Immature natural killer cell (primary cell): ENCODE measurements around the gene RBPMS2. TPM values are rescaled to one million over a fixed set of nuclear protein-coding genes. Genes with fewer than 3 reads are reported as not detected.

ENCODE experiments used
- DNase-seq, 3 donors: peaks; one replicate each; pipeline ENCODE4 v3.0.0; 2022; ENCODE audit warnings: mixed read lengths in 1 of 3
- H3K27ac Mint-ChIP-seq, 6 donors: one replicate each; pipeline ENCODE4 v1.8.0; 2020; ENCODE audit warnings: mixed read lengths in 6 of 6, mild to moderate bottlenecking in 5 of 6, inconsistent platforms in 4 of 6, moderate library complexity in 3 of 6
- H3K27me3 Mint-ChIP-seq, 3 donors: one replicate each; pipeline ENCODE4 v1.8.0; 2020 to 2021; ENCODE audit warnings: low read depth in 3 of 3, mild to moderate bottlenecking in 3 of 3, mixed read lengths in 3 of 3, moderate library complexity in 3 of 3, inconsistent platforms in 1 of 3
- H3K36me3 Mint-ChIP-seq, 3 donors: one replicate each; pipeline ENCODE4 v1.8.0; 2020; ENCODE audit warnings: mixed read lengths in 3 of 3, inconsistent platforms in 2 of 3, mild to moderate bottlenecking in 2 of 3
- H3K4me1 Mint-ChIP-seq, 2 donors: one replicate each; pipeline ENCODE4 v1.8.0; 2020; ENCODE audit warnings: inconsistent platforms in 2 of 2, mild to moderate bottlenecking in 2 of 2, mixed read lengths in 2 of 2, moderate library complexity in 1 of 2
- H3K4me3 Mint-ChIP-seq, 5 donors: one replicate each; pipeline ENCODE4 v1.8.0; 2020; ENCODE audit warnings: mild to moderate bottlenecking in 5 of 5, mixed read lengths in 5 of 5, inconsistent platforms in 3 of 5, moderate library complexity in 3 of 5
- H3K9me3 Mint-ChIP-seq, 6 donors: one replicate each; pipeline ENCODE4 v1.8.0; 2020; ENCODE audit warnings: mild to moderate bottlenecking in 6 of 6, mixed read lengths in 6 of 6, inconsistent platforms in 4 of 6, moderate library complexity in 3 of 6
- polyA plus RNA-seq, 3 donors: library from polyadenylated mRNA; unstranded; fragments of 300-500 nt; fragmentation: Illumina TruSeq; gene quantifications; one replicate each; pipeline ENCODE4 v1.2.3, GENCODE V29; 2021

Gene RBPMS2
- polyA plus RNA-seq, 3 donors from 2014 or later: 0.22 to 2.9 (median 1.2) TPM

DNA sequence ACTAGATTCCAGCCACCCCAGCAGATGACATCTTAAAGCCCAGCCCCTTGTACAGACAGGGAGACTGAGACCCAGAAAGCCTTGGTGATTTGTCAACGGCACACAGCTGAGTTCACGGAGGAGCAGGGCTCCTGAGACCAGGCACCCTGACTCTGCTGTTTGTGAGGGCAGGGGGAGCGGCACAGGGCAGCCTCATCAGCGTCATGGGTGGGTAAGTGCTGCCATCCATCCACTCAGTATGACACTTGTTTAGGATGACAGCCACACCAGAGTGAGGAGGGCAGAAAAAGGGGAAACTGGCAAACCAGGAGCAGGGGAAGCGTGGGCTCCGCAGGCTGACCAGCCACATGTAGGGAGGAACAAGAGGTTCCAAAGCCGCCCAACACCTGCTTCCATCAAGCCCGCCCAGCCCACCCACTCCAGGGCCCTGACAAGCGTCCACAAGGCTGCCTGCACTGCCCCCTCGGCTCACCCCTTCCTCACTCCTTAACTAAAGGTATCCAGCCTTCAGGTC lies 19.9 kb downstream of the RBPMS2 start:
- Mint-ChIP-seq H3K4me1 (no peaks in the 10 kb centered on the region), H3K27ac (no peak overlapping the region), H3K4me3 (no peak overlapping the region), H3K36me3 (no peaks in the 10 kb centered on the region), H3K27me3 (peaks cover 0 to 2% (median 0%) of the 10 kb centered on the region in 3 donors), H3K9me3 (no peaks in the 10 kb centered on the region)
- no peak for DNase-seq

DNA sequence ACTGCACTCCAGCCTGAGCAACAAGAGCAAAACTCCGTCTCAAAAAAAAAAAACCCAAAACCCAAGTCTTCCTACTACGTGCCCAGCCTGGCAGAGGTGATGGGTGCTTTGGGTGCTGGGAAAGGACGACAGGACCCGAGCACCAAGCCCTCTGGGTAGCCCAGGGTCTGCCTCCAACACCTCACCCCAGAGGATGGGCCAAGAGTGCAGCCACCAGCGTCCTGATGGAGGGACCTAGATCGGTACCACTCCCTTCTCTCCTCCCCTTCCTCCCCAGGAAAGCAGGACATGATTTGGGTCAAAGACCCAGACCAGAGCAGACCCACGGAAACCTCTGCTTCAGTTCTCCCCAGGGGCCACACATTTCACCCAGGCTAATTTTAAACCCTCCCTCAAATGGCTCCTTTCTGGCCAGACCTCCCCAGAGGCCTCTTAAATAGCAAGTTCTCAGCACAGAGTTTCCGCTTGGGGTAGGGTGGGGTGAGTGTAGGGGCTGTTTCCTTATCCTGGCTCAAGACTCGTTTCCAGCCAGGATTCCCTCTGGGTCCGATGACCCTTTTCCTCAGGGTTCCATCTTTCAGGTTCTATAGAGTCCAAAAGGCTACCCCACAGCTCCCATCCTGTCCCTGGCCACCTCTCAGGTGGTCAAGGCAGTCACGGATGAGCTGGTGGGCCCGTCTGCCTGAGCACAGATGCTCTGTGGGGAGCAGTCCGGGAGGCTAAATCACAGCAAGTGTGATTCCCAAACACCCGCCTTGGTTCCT lies 20.5 kb downstream of the RBPMS2 start:
- H3K9me3 Mint-ChIP-seq: no peaks in the 10 kb centered on the region
- peaks cover 0 to 2% (median 0%) of the 10 kb centered on the region in 3 donors for H3K27me3 Mint-ChIP-seq
- DNase-seq: no peak
- peak overlapping the region in 2 of 5 donors; percentile 29 for H3K4me3 Mint-ChIP-seq
- peaks cover 0 to 1% of the 10 kb centered on the region in 2 donors for H3K4me1 Mint-ChIP-seq
- no peaks in the 10 kb centered on the region for H3K36me3 Mint-ChIP-seq
- peak overlapping the region in 1 of 6 donors; percentile 42 for H3K27ac Mint-ChIP-seq

DNA sequence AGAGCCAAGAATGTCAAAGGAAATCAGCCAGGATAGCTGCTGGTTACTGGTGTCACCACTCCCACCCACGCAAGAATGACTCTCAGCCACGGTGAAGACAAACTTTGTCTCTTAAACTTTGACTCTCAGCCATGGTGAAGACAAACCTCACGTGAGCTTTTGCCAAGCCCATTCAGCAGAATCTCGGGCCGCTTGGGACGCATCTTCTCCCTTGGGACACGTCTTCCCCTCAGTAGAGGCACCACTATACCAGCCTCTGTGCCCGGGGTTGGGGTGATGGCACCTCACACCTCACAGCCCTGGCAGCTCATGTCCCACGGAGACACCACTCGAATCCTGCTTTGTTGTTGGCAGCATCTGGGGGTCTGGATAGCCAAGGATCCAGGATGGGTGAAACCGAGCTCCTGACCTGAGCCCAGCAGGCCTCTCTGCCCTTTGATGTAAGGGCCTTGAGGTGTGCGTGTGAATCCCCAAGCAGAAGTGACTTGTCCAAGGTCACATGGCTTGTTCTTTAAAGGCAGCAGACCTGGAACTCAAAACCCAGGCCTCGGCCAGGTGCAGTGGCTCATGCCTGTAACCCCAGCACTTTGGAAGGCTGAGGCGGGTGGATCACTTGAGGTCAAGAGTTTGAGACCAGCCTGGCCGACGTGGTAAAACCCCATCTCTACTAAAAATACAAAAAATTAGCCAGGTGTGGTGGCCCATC lies 21.8 kb downstream of the RBPMS2 start:
- Mint-ChIP-seq H3K27ac (peak overlapping the region in 1 of 6 donors; percentile 34), H3K36me3 (no peaks in the 10 kb centered on the region), H3K9me3 (no peaks in the 10 kb centered on the region), H3K4me1 (peaks cover 0 to 5% of the 10 kb centered on the region in 2 donors), H3K4me3 (no peak overlapping the region), H3K27me3 (peaks cover 0 to 4% (median 3%) of the 10 kb centered on the region in 3 donors)
- no peak for DNase-seq

- Mint-ChIP-seq H3K4me1 (peaks cover 0 to 5% of the 10 kb centered on the region in 2 donors), H3K27ac (no peak overlapping the region), H3K27me3 (peaks cover 0 to 3% (median 2%) of the 10 kb centered on the region in 3 donors), H3K36me3 (no peaks in the 10 kb centered on the region), H3K4me3 (no peak overlapping the region), H3K9me3 (no peaks in the 10 kb centered on the region)
- no peak for DNase-seq
These were observed 23.9 kb downstream of the RBPMS2 start for GRCh38 chr15:64751464-64751863.

GRCh38 chr15:64749999-64750657 lies 25.3 kb downstream of the RBPMS2 start:
- Mint-ChIP-seq H3K27me3 (peaks cover 0 to 3% (median 2%) of the 10 kb centered on the region in 3 donors), H3K4me3 (peak overlapping the region in 3 of 5 donors; percentile 1 to 49 (median 8)), H3K27ac (peak overlapping the region in 4 of 6 donors; percentile 10 to 49 (median 28)), H3K9me3 (no peaks in the 10 kb centered on the region), H3K36me3 (no peaks in the 10 kb centered on the region), H3K4me1 (peaks cover 0 to 5% of the 10 kb centered on the region in 2 donors)
- peak; percentile 22 to 39 (median 36) for DNase-seq

DNA sequence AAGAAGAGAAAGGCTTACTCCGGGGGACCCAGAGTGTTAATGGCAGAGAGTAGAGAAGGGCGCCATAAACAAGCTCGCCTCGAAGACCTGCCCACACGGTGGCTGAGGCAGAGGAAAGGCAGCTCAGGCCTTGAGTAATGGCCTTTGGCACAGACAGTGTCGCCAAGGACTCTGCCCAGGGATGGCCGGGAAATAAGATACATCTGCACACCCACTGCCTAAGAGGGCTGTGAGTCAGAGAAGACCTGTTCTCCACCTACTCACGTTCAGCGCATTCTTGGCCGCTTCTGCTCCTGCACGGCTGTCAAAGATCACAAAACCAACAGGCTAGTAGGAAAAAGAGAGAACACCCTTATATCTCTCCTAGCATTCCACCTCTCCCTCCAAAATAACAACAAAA lies 26.2 kb downstream of the RBPMS2 start:
- H3K27ac Mint-ChIP-seq: no peak overlapping the region
- H3K4me3 Mint-ChIP-seq: no peak overlapping the region
- no peaks in the 10 kb centered on the region for H3K36me3 Mint-ChIP-seq

GRCh38 chr15:64748251-64748650 lies 27.1 kb downstream of the RBPMS2 start:
- H3K9me3 Mint-ChIP-seq: no peaks in the 10 kb centered on the region
- H3K27me3 Mint-ChIP-seq: peaks cover 0 to 5% (median 3%) of the 10 kb centered on the region in 3 donors
- no peak for DNase-seq
- peaks cover 0 to 5% of the 10 kb centered on the region in 2 donors for H3K4me1 Mint-ChIP-seq
- no peak overlapping the region for H3K27ac Mint-ChIP-seq
- no peak overlapping the region for H3K4me3 Mint-ChIP-seq
- H3K36me3 Mint-ChIP-seq: no peaks in the 10 kb centered on the region

More for the DNA sequence above, 26.2 kb downstream of the RBPMS2 start:
- H3K27me3 Mint-ChIP-seq: peaks cover 0 to 3% (median 2%) of the 10 kb centered on the region in 3 donors
- peaks cover 0 to 5% of the 10 kb centered on the region in 2 donors for H3K4me1 Mint-ChIP-seq
- no peak for DNase-seq
- H3K9me3 Mint-ChIP-seq: no peaks in the 10 kb centered on the region

- Mint-ChIP-seq H3K9me3 (no peaks in the 10 kb centered on the region), H3K27ac (no peak overlapping the region), H3K36me3 (no peaks in the 10 kb centered on the region), H3K27me3 (peaks cover 0 to 5% (median 3%) of the 10 kb centered on the region in 3 donors), H3K4me3 (no peak overlapping the region), H3K4me1 (peaks cover 0 to 5% of the 10 kb centered on the region in 2 donors)
- no peak for DNase-seq
These were observed 27.8 kb downstream of the RBPMS2 start for GRCh38 chr15:64747578-64747977.

GRCh38 chr15:64746921-64747320 lies 28.5 kb downstream of the RBPMS2 start:
- Mint-ChIP-seq H3K4me1 (peaks cover 0 to 5% of the 10 kb centered on the region in 2 donors), H3K4me3 (no peak overlapping the region), H3K27me3 (peaks cover 0 to 5% (median 3%) of the 10 kb centered on the region in 3 donors), H3K36me3 (no peaks in the 10 kb centered on the region), H3K9me3 (no peaks in the 10 kb centered on the region), H3K27ac (no peak overlapping the region)
- DNase-seq: no peak

GRCh38 chr15:64746356-64746755 lies 29.0 kb downstream of the RBPMS2 start:
- DNase-seq: no peak
- Mint-ChIP-seq H3K36me3 (no peaks in the 10 kb centered on the region), H3K4me1 (peaks cover 0 to 5% of the 10 kb centered on the region in 2 donors), H3K27me3 (peaks cover 0 to 5% (median 3%) of the 10 kb centered on the region in 3 donors), H3K27ac (no peak overlapping the region), H3K4me3 (no peak overlapping the region), H3K9me3 (no peaks in the 10 kb centered on the region)

DNA sequence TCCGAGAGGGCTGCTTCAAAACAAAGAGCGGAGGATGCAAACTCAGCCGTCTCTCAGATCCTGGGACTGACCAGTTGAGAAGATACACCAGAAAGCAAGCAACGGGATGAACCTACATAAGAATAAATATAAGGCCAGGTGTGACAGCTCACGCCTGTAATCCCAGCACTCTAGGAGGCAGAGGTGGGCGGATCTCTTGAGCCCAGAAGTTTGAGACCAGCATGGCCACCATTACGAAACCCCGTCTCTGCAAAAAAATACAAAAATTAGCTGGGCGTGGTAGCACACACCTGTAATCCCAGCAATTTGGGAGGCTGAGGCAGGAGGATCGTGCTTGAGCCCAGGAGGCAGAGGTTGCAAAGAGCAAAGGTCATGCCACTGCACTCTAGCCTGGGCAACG lies 31.7 kb downstream of the RBPMS2 start:
- Mint-ChIP-seq H3K9me3 (no peaks in the 10 kb centered on the region), H3K27ac (no peak overlapping the region), H3K4me3 (no peak overlapping the region), H3K36me3 (no peaks in the 10 kb centered on the region), H3K27me3 (peaks cover 0 to 8% (median 0%) of the 10 kb centered on the region in 3 donors), H3K4me1 (no peaks in the 10 kb centered on the region)
- no peak for DNase-seq

- H3K4me1 Mint-ChIP-seq: no peaks in the 10 kb centered on the region
- H3K27ac Mint-ChIP-seq: no peak overlapping the region
- H3K9me3 Mint-ChIP-seq: no peaks in the 10 kb centered on the region
- no peak for DNase-seq
- no peaks in the 10 kb centered on the region for H3K36me3 Mint-ChIP-seq
- peaks cover 0 to 10% (median 2%) of the 10 kb centered on the region in 3 donors for H3K27me3 Mint-ChIP-seq
- H3K4me3 Mint-ChIP-seq: no peak overlapping the region
These were observed 32.5 kb downstream of the RBPMS2 start for GRCh38 chr15:64742921-64743320.

GRCh38 chr15:64742385-64742784 lies 33.0 kb downstream of the RBPMS2 start:
- H3K27me3 Mint-ChIP-seq: peaks cover 0 to 12% (median 4%) of the 10 kb centered on the region in 3 donors
- no peak for DNase-seq
- no peaks in the 10 kb centered on the region for H3K36me3 Mint-ChIP-seq
- H3K27ac Mint-ChIP-seq: no peak overlapping the region
- no peak overlapping the region for H3K4me3 Mint-ChIP-seq
- no peaks in the 10 kb centered on the region for H3K4me1 Mint-ChIP-seq
- H3K9me3 Mint-ChIP-seq: no peaks in the 10 kb centered on the region
